ENCODE data around the gene DOCK4.

DOCK4 gene

DNA sequence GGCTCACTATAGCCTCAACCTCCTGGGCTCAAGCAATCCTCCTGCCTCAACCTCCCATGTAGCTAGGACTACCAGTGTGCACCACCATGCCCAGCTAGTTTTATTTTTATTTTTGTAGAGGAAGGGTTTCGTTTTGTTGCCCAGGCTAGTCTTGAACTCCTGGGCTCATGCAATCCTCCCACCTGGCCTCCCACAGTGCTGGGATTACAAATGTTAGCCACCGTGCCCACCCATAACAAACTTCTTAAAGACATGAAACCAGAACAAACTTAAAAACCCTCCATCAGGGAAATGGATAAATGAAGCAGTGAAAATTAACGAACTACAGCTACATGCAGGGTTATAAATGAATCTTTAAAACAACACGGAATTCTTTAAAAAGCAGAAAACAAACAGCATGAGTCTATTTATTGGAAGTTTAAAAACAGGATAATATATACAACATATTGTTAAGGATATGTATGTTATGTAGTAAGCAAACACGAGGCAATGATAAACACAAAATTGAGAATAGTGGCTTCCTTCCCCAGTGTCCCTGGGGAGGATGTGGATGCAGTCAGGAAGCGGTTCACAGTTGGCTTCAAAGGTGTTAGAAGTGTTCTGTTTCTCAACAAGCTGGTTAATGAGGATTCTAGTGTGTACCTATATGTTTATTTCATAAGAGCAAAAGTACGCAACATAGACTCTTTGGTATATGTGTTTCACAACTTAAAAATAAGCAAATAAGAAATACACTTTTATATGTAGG lies 515.7 kb downstream of the DOCK4 start:
- FAIRE-seq: no peak

DNA sequence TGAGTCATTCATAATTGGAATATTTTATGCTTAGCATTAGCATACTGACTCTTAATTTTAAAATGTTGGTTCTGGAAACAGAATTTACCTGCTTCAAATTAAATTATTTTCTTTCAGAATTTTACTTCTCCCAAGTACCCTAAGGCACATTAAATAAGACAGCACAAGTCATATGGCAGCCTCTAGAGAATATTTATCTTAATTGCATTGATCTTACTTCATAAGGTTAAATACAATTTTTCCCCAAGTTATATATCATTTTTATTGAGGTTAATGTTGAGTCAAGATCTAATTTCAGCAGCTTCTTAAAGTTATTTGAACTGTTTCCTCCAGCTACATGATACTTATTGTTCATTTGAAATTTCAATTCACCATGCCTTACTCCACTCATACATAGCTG lies 520.9 kb downstream of the DOCK4 start:
- no peak for FAIRE-seq

- FAIRE-seq: no peak
Observed at GRCh38 chr7:111682588-111683340, 523.4 kb downstream of the DOCK4 start.

- no peak for FAIRE-seq
Observed at GRCh38 chr7:111681242-111681641, 525.0 kb downstream of the DOCK4 start.

GRCh38 chr7:111678986-111679385 lies 527.2 kb downstream of the DOCK4 start:
- no peak for FAIRE-seq

- no peak for FAIRE-seq
Observed at GRCh38 chr7:111678281-111678680, 527.9 kb downstream of the DOCK4 start.

GRCh38 chr7:111677848-111678247 lies 528.4 kb downstream of the DOCK4 start:
- no peak for FAIRE-seq

- no peak for FAIRE-seq
Observed at GRCh38 chr7:111676811-111677210, 529.4 kb downstream of the DOCK4 start.

Measured in colon (tissue), 2 donors.